SK-N-MC (cell line): ENCODE data around the gene FERMT1.

Experiments used
- DNase-seq: peaks from one replicate; pipeline ENCODE4 v3.0.0-alpha.2; 2011; ENCODE audit warnings: low read depth, low spot score
- H3K27ac ChIP-seq: fragments of 200-600 bp; sonication (generic); 2 replicates; pipeline ENCODE4 v1.5.1; 2016; ENCODE audit warnings: mixed run types
- H3K36me3 ChIP-seq: fragments of 200-600 bp; sonication (generic); 2 replicates; pipeline ENCODE4 v1.6.1; 2017; ENCODE audit warnings: antibody characterized with exemption, low read length, mixed read lengths; ENCODE audit not compliant: insufficient read depth
- H3K4me3 ChIP-seq: fragments of 200-600 bp; sonication (generic); 2 replicates; pipeline ENCODE4 v1.5.1; 2016
- H3K9ac ChIP-seq: fragments of 200-600 bp; sonication (generic); 2 replicates; pipeline ENCODE4 v1.8.0; 2017; ENCODE audit warnings: mixed run types, mixed read lengths; ENCODE audit not compliant: insufficient read length
- H3K9me3 ChIP-seq: fragments of 200-600 bp; sonication (generic); 2 replicates; pipeline ENCODE4 v1.6.1; 2017; ENCODE audit warnings: low read depth, mild to moderate bottlenecking, antibody characterized with exemption, low read length, moderate library complexity, mixed read lengths
- EZH2 ChIP-seq: fragments of 200-600 bp; sonication (generic); IDR thresholded peaks from one replicate; pipeline ENCODE4 v1.6.1; 2017; ENCODE audit warnings: antibody characterized with exemption
- FOXP2 ChIP-seq: optimal IDR thresholded peaks from 2 replicates; pipeline ENCODE3; 2011; ENCODE audit warnings: mild to moderate bottlenecking, moderate library complexity; ENCODE audit not compliant: insufficient read depth; ENCODE audit errors: extremely low read length, control extremely low read depth
- POLR2AphosphoS5 ChIP-seq: IDR thresholded peaks from 2 replicates; pipeline ENCODE4 v1.6.1; 2012; ENCODE audit warnings: mild to moderate bottlenecking, low read depth, low read length, borderline replicate concordance

Gene FERMT1, protein sequence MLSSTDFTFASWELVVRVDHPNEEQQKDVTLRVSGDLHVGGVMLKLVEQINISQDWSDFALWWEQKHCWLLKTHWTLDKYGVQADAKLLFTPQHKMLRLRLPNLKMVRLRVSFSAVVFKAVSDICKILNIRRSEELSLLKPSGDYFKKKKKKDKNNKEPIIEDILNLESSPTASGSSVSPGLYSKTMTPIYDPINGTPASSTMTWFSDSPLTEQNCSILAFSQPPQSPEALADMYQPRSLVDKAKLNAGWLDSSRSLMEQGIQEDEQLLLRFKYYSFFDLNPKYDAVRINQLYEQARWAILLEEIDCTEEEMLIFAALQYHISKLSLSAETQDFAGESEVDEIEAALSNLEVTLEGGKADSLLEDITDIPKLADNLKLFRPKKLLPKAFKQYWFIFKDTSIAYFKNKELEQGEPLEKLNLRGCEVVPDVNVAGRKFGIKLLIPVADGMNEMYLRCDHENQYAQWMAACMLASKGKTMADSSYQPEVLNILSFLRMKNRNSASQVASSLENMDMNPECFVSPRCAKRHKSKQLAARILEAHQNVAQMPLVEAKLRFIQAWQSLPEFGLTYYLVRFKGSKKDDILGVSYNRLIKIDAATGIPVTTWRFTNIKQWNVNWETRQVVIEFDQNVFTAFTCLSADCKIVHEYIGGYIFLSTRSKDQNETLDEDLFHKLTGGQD

DNA sequence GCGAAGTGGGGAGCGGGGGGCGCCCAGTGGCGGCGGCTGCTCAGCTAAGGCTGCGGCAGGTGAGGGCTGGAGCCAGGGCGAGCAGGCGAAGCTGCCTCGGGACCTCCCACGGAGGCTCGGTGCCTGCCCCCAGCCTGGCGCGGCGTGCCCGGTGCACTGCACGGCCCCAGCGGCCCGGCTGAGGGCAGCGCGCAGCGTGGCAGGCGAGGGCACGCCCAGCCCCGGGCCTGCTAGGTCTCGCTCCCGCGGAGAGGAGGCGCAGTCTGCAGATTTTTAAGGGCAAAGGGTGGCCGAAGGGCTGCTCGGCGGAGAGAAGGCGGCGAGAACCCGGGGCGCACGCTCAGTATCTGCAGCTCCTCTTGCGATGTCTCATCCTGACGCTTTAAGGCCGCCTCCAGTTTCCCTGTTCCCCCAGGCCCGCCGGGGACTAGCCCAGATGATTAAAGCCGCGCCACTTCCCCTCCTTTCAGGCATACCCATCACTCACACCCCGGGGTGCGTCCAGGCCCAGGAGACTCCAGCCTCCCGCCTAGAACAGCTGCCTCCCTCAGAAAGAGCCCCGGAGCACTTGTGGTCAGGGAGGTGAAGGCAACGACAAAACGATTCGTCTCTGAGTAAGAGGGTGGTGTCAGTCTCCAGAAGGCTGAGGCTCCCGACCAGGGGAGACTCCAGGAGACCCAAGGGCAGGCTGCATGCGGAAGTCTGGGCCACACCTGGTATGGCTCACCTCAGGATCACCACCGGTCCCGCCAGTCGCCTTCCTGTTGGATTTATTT is at the start of gene FERMT1:
Gene FERMT1 (minus strand): TSS at position 158 of the 776 bp plus-strand sequence. CDS start 3,476 bp downstream, outside the sequence.
- Histone ChIP-seq H3K9me3 (no peaks in the 10 kb centered on the region), H3K4me3 (peak within 1 kb of the TSS; percentile 84), H3K36me3 (peaks cover 15% of the 10 kb centered on the region), H3K9ac (peak within 1 kb of the TSS; percentile 74), H3K27ac (peak within 1 kb of the TSS; percentile 92)
- TF ChIP-seq EZH2: no peak
- no peak; the same call in 1 of the 2 replicates for TF ChIP-seq POLR2AphosphoS5
- no peak for TF ChIP-seq FOXP2
- no peak for DNase-seq

- TF ChIP-seq POLR2AphosphoS5 (no peak), EZH2 (no peak), FOXP2 (no peak)
- Histone ChIP-seq H3K9ac (no peak overlapping the region), H3K4me3 (no peak overlapping the region), H3K27ac (no peak overlapping the region), H3K36me3 (no peaks in the 10 kb centered on the region), H3K9me3 (no peaks in the 10 kb centered on the region)
- DNase-seq: no peak
Measured at GRCh38 chr20:6169251-6169650, 46.4 kb upstream of the FERMT1 start.

DNA sequence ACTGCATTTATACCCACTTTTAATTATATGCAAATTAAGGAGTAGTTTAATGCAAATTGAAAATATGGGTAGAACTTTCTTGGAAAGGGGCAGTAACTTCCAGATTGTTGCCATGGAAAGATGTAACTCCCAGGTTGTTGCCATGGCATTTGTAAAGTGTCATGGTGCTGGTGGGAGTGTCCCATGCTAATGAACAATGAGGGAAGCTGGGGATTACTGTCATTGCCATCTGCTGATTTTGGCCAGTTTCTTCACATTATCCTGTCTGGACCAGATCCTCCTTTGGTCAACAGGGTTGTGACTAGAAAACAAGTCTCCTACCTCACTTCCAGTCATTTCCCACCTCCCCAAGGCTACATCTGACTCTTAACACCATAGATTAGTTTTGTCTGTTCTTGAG is 45.4 kb upstream of the FERMT1 start:
- H3K4me3 ChIP-seq: no peak overlapping the region
- H3K36me3 ChIP-seq: no peaks in the 10 kb centered on the region
- no peaks in the 10 kb centered on the region for H3K9me3 ChIP-seq
- TF ChIP-seq POLR2AphosphoS5: no peak
- no peak for TF ChIP-seq EZH2
- no peak for TF ChIP-seq FOXP2
- no peak overlapping the region for H3K9ac ChIP-seq
- no peak overlapping the region for H3K27ac ChIP-seq
- DNase-seq: no peak

DNA sequence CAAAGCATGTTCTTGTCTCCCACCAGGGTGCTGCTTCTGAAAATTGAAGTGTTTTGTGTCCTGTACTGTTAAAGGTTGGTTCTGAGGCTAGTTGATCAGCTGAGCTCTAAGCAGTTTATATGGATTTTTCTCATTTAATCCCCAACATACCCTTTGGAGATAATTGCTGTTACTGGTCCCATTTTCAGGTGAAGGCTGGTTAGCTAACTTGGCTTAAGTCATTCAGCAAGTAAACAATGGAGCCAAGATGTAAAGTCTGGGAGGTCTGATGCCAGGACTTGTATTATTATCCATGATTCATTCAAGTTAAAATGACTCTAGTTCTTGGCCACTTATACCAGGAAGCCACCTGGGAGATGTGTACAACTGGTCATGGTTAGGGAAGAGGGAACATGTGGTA is 42.5 kb upstream of the FERMT1 start:
- H3K9ac ChIP-seq: no peak overlapping the region
- no peaks in the 10 kb centered on the region for H3K36me3 ChIP-seq
- H3K9me3 ChIP-seq: no peaks in the 10 kb centered on the region
- DNase-seq: no peak
- TF ChIP-seq EZH2: no peak
- no peak for TF ChIP-seq FOXP2
- TF ChIP-seq POLR2AphosphoS5: no peak
- H3K27ac ChIP-seq: no peak overlapping the region
- H3K4me3 ChIP-seq: no peak overlapping the region

GRCh38 chr20:6164421-6165341 is 41.9 kb upstream of the FERMT1 start:
- Histone ChIP-seq H3K36me3 (no peaks in the 10 kb centered on the region), H3K4me3 (no peak overlapping the region), H3K27ac (no peak overlapping the region), H3K9ac (no peak overlapping the region), H3K9me3 (no peaks in the 10 kb centered on the region)
- TF ChIP-seq POLR2AphosphoS5 (no peak), FOXP2 (no peak), EZH2 (no peak)
- DNase-seq: no peak

DNA sequence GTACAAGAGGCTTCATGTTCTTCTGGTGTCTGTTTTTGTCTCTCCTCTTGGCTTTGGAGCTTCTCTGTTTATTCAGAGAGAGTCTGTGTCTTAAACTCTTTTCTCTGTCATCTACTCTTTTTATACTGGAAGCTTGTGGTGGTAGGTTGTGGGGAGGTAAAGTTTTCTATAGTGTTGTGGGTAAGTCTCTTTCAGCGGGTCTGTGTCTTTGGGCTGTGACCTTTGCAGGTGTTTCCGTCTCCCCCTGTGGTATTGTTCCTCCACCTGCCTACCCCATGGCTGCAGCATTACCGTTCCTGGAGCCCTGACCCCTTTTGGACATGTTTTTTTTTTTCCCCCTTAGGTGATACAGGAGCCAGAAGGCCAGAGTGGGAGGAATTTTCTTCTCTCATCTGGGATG is 37.9 kb upstream of the FERMT1 start:
- no peak overlapping the region for H3K9ac ChIP-seq
- DNase-seq: no peak
- no peaks in the 10 kb centered on the region for H3K9me3 ChIP-seq
- no peaks in the 10 kb centered on the region for H3K36me3 ChIP-seq
- no peak overlapping the region for H3K4me3 ChIP-seq
- H3K27ac ChIP-seq: no peak overlapping the region
- TF ChIP-seq POLR2AphosphoS5 (no peak), EZH2 (no peak), FOXP2 (no peak)

GRCh38 chr20:6157345-6157744 is 34.5 kb upstream of the FERMT1 start:
- DNase-seq: no peak
- Histone ChIP-seq H3K9me3 (no peaks in the 10 kb centered on the region), H3K27ac (no peak overlapping the region), H3K36me3 (no peaks in the 10 kb centered on the region), H3K4me3 (no peak overlapping the region), H3K9ac (no peak overlapping the region)
- no peak for TF ChIP-seq FOXP2
- TF ChIP-seq POLR2AphosphoS5: no peak
- TF ChIP-seq EZH2: no peak

DNA sequence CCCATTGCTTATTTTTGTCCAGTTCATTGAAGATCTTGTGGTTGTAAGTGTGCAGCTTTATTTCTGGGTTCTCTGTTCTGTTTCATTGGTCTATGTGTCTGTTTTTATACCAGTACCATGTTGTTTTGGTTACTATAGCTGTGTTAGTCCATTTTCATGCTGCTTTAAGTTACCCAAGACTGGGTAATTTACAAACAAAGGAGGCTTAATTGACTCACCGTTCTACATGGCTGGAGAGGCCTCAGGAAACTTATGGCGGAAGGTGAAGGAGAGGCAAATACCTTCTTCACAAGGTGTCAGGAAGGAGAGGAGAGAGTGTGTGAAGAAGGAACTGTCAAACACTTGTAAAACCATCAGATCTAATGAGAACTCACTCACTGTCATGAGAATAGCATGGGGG is 29.9 kb upstream of the FERMT1 start:
- TF ChIP-seq EZH2: no peak
- TF ChIP-seq FOXP2: no peak
- TF ChIP-seq POLR2AphosphoS5: no peak
- no peaks in the 10 kb centered on the region for H3K36me3 ChIP-seq
- no peak overlapping the region for H3K4me3 ChIP-seq
- DNase-seq: no peak
- H3K27ac ChIP-seq: no peak overlapping the region
- H3K9me3 ChIP-seq: no peaks in the 10 kb centered on the region
- no peak overlapping the region for H3K9ac ChIP-seq
